Measurements from ENCODE around the gene LLGL2. TPM values are rescaled to one million over a fixed set of nuclear protein-coding genes. Genes with fewer than 3 reads are reported as not detected.
"Not testable (repeated sequence)": the region's sequence is repeated elsewhere in the genome, so short reads cannot be mapped to it uniquely, and the experiment has no call there.

LLGL2 gene
- total RNA-seq, 1 experiment from 2014 or later = 3.9 TPM

- Histone ChIP-seq H3K36me3 (peaks cover 56% of the 10 kb centered on the region), H3K9me3 (no peaks in the 10 kb centered on the region), H3K27me3 (no peaks in the 10 kb centered on the region), H3K4me3 (peak overlapping the region; percentile 77)
- DNase-seq = peak; percentile 43
Observed at GRCh38 chr17:75514919-75515495, 10.5 kb upstream of the LLGL2 start.

- Histone ChIP-seq H3K36me3 (peaks cover 51% of the 10 kb centered on the region), H3K9me3 (no peaks in the 10 kb centered on the region), H3K4me3 (peak within 1 kb of the TSS; percentile 77)
Observed at GRCh38 chr17:75515496-75516254, 9.8 kb upstream of the LLGL2 start, which contains the start of gene CASKIN2. TSS of gene CASKIN2 (minus strand) at chr17:75515537. CDS start at chr17:75513804, 1,733 bp downstream.

GRCh38 chr17:75516255-75516618 is 9.3 kb upstream of the LLGL2 start, which contains the start of gene TSEN54:
TSS of gene TSEN54 (plus strand) at chr17:75516528. CDS start at chr17:75516561, 33 bp downstream.
- H3K27me3 ChIP-seq = no peaks in the 10 kb centered on the region
- peak; percentile 96 for DNase-seq
- H3K9me3 ChIP-seq = no peaks in the 10 kb centered on the region
- H3K36me3 ChIP-seq = peaks cover 45% of the 10 kb centered on the region
- peak within 1 kb of the TSS; percentile 77 for H3K4me3 ChIP-seq

More at GRCh38 chr17:75515496-75516254, 9.8 kb upstream of the LLGL2 start, which contains the start of gene CASKIN2:
- peak; percentile 96 for DNase-seq
- no peaks in the 10 kb centered on the region for H3K27me3 ChIP-seq

GRCh38 chr17:75516619-75517296 is 8.7 kb upstream of the LLGL2 start:
- DNase-seq = peak; percentile 41
- H3K4me3 ChIP-seq = peak overlapping the region; percentile 77
- no peaks in the 10 kb centered on the region for H3K27me3 ChIP-seq
- H3K36me3 ChIP-seq = peaks cover 40% of the 10 kb centered on the region
- H3K9me3 ChIP-seq = no peaks in the 10 kb centered on the region

- Histone ChIP-seq H3K27me3 (no peaks in the 10 kb centered on the region), H3K4me3 (peak overlapping the region; percentile 77), H3K9me3 (no peaks in the 10 kb centered on the region), H3K36me3 (peaks cover 34% of the 10 kb centered on the region)
- no peak for DNase-seq
Observed at GRCh38 chr17:75517297-75517865, 8.1 kb upstream of the LLGL2 start.

GRCh38 chr17:75518201-75518600 is 7.3 kb upstream of the LLGL2 start:
- DNase-seq = no peak
- Histone ChIP-seq H3K36me3 (peaks cover 25% of the 10 kb centered on the region), H3K27me3 (no peaks in the 10 kb centered on the region), H3K9me3 (no peaks in the 10 kb centered on the region), H3K4me3 (no peak overlapping the region)

- DNase-seq = no peak
- Histone ChIP-seq H3K36me3 (peaks cover 17% of the 10 kb centered on the region), H3K4me3 (no peak overlapping the region), H3K27me3 (no peaks in the 10 kb centered on the region), H3K9me3 (no peaks in the 10 kb centered on the region)
Observed at GRCh38 chr17:75518983-75519537, 6.4 kb upstream of the LLGL2 start.

- not testable (repeated sequence) for H3K9me3 ChIP-seq, H3K4me3 ChIP-seq, DNase-seq, H3K27me3 ChIP-seq
- H3K36me3 ChIP-seq = peaks cover 17% of the 10 kb centered on the region
Observed at GRCh38 chr17:75520413-75520812, 5.1 kb upstream of the LLGL2 start.

GRCh38 chr17:75521290-75521689 is 4.2 kb upstream of the LLGL2 start:
- Histone ChIP-seq H3K4me3 (no peak overlapping the region), H3K27me3 (no peaks in the 10 kb centered on the region), H3K9me3 (no peaks in the 10 kb centered on the region), H3K36me3 (peaks cover 17% of the 10 kb centered on the region)
- no peak for DNase-seq

- H3K9me3 ChIP-seq = no peaks in the 10 kb centered on the region
- no peak for DNase-seq
- peaks cover 17% of the 10 kb centered on the region for H3K36me3 ChIP-seq
- no peaks in the 10 kb centered on the region for H3K27me3 ChIP-seq
- H3K4me3 ChIP-seq = no peak overlapping the region
Observed at GRCh38 chr17:75521951-75522727, 3.4 kb upstream of the LLGL2 start.

GRCh38 chr17:75523647-75524046 is 1.9 kb upstream of the LLGL2 start:
- peaks cover 13% of the 10 kb centered on the region for H3K36me3 ChIP-seq
- H3K9me3 ChIP-seq = no peaks in the 10 kb centered on the region
- no peak for DNase-seq
- no peaks in the 10 kb centered on the region for H3K27me3 ChIP-seq
- no peak overlapping the region for H3K4me3 ChIP-seq

- H3K27me3 ChIP-seq = no peaks in the 10 kb centered on the region
- no peaks in the 10 kb centered on the region for H3K9me3 ChIP-seq
- no peak overlapping the region for H3K4me3 ChIP-seq
- DNase-seq = no peak
- H3K36me3 ChIP-seq = peaks cover 6% of the 10 kb centered on the region
Observed at GRCh38 chr17:75524269-75524969, 1.1 kb upstream of the LLGL2 start.

- H3K27me3 ChIP-seq = no peaks in the 10 kb centered on the region
- H3K36me3 ChIP-seq = no peaks in the 10 kb centered on the region; the same call in 1 of the 2 replicates
- H3K9me3 ChIP-seq = no peaks in the 10 kb centered on the region
- DNase-seq = no peak
- H3K4me3 ChIP-seq = no peak overlapping the region
Observed at GRCh38 chr17:75525806-75526554, 483 bp downstream of the LLGL2 start.

- Histone ChIP-seq H3K4me3 (no peak overlapping the region), H3K9me3 (no peaks in the 10 kb centered on the region), H3K27me3 (no peaks in the 10 kb centered on the region), H3K36me3 (no peaks in the 10 kb centered on the region; the same call in 1 of the 2 replicates)
- DNase-seq = no peak
Observed at GRCh38 chr17:75526555-75527270, 1.2 kb downstream of the LLGL2 start.
